Endothelial cell of umbilical vein (primary cell): ENCODE measurements around the gene IDUA.

Experiments
- CTCF ChIP-seq, 2 donors: IDR thresholded peaks; 1 replicate in 1 of 2; 2 replicates in 1 of 2; pipeline ENCODE4 v1.5.1; 2011; ENCODE audit warnings: low read length in 2 of 2, mild to moderate bottlenecking in 2 of 2, moderate library complexity in 2 of 2, control low read depth in 1 of 2, inconsistent platforms in 1 of 2, low read depth in 1 of 2; ENCODE audit not compliant: insufficient read depth in 1 of 2; ENCODE audit errors: extremely low read depth in 1 of 2
- EZH2 ChIP-seq: IDR thresholded peaks from 2 replicates; pipeline ENCODE4 v1.6.1; 2012; ENCODE audit warnings: borderline replicate concordance, low read depth, mild to moderate bottlenecking, moderate library complexity, low read length, inconsistent platforms; ENCODE audit not compliant: severe bottlenecking
- MAX ChIP-seq: IDR thresholded peaks from 2 replicates; pipeline ENCODE4 v1.6.1; 2011; ENCODE audit not compliant: insufficient read depth, insufficient read length
- POLR2A ChIP-seq: IDR thresholded peaks from 2 replicates; pipeline ENCODE4 v1.6.1; 2012; ENCODE audit warnings: low read depth, mild to moderate bottlenecking, control low read depth, low read length
- POLR2AphosphoS5 ChIP-seq: IDR thresholded peaks from 2 replicates; pipeline ENCODE4 v1.6.1; 2012; ENCODE audit warnings: low read depth, mild to moderate bottlenecking, control low read depth, low read length, moderate library complexity; ENCODE audit not compliant: insufficient read depth

- no peak for TF ChIP-seq POLR2AphosphoS5
- TF ChIP-seq CTCF (IDR thresholded peaks at IDR 0.05; ENCODE audit: extremely low read depth in 1 of 2, insufficient read depth in 1 of 2, low read depth in 1 of 2, low read length in 2 of 2), result no peak
- no peak for TF ChIP-seq POLR2A
- no peak for TF ChIP-seq EZH2
- no peak for TF ChIP-seq MAX
These were observed 52.9 kb downstream of the IDUA start for GRCh38 chr4:1039493-1040343.
